PC-3 (cell line): ENCODE measurements around the gene NTM.

Source experiments
- CTCF ChIP-seq: fragments of 300-600 bp; sonication (generic); conservative IDR thresholded peaks from 2 replicates; pipeline ENCODE4 v1.5.1; 2017; ENCODE audit warnings: antibody characterized with exemption, low read depth, mild to moderate bottlenecking, low read length
- EZH2 ChIP-seq: fragments of 300-600 bp; sonication (generic); IDR thresholded peaks from one replicate; pipeline ENCODE4 v1.6.1; 2017; ENCODE audit warnings: antibody characterized with exemption, mild to moderate bottlenecking, low read length; ENCODE audit not compliant: unreplicated experiment

- TF ChIP-seq CTCF = no peak
- TF ChIP-seq EZH2 = no peak
These were observed 307.5 kb downstream of the NTM start for GRCh38 chr11:131677828-131678470.
